ENCODE data around the gene NELFB. TPM values are rescaled to one million over a fixed set of nuclear protein-coding genes. Genes with fewer than 3 reads are reported as not detected.

The NELFB gene
- total RNA-seq, 1 experiment from 2014 or later, result 95.0 TPM

DNA sequence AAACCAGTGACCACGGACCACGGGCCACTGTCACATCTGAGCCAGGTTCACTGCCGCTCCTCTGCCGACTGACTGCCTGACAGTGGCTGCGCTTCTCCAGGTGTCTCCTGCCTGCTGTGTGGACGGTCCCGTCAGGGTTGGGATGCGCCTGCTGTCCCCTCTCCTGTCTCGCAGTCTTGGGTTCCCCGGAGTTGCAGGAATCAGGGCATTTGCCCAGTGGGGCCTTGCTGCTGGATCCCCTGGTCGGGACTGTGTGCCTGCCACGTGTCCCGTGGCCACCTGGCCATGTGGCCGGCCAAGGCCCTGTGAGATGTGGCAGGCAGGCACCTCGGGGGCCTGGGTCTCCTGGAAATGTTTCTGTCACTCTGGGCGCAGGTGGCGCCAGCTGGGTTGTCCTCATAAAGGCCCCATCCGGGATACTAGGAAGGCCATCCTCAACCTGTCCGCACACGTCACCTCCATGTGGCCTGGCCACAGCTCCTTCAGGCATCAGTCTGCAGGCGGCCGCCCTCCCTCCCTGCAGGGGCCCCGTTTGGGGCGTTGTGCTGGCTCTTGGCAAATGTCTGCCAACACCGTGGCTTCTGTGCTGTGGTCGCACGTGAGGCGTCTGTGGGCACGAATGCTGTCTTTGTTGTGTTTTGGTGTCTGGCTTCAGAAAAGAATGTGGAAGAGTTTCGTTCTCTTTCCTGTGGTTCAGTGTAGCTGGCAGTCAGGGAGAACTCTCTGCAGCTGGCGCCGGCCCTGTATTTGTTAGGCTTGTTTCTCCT lies 16.0 kb downstream of the NELFB start:
- H3K36me3 Mint-ChIP-seq, result peaks cover 20% of the 10 kb centered on the region
- H3K4me1 Mint-ChIP-seq, result peaks cover 19% of the 10 kb centered on the region
- TF ChIP-seq FOXJ3 (CRISPR knock-in tag; IDR thresholded peaks at IDR 0.05; ENCODE audit: borderline replicate concordance), result no peak
- TF ChIP-seq, protein P1, sequence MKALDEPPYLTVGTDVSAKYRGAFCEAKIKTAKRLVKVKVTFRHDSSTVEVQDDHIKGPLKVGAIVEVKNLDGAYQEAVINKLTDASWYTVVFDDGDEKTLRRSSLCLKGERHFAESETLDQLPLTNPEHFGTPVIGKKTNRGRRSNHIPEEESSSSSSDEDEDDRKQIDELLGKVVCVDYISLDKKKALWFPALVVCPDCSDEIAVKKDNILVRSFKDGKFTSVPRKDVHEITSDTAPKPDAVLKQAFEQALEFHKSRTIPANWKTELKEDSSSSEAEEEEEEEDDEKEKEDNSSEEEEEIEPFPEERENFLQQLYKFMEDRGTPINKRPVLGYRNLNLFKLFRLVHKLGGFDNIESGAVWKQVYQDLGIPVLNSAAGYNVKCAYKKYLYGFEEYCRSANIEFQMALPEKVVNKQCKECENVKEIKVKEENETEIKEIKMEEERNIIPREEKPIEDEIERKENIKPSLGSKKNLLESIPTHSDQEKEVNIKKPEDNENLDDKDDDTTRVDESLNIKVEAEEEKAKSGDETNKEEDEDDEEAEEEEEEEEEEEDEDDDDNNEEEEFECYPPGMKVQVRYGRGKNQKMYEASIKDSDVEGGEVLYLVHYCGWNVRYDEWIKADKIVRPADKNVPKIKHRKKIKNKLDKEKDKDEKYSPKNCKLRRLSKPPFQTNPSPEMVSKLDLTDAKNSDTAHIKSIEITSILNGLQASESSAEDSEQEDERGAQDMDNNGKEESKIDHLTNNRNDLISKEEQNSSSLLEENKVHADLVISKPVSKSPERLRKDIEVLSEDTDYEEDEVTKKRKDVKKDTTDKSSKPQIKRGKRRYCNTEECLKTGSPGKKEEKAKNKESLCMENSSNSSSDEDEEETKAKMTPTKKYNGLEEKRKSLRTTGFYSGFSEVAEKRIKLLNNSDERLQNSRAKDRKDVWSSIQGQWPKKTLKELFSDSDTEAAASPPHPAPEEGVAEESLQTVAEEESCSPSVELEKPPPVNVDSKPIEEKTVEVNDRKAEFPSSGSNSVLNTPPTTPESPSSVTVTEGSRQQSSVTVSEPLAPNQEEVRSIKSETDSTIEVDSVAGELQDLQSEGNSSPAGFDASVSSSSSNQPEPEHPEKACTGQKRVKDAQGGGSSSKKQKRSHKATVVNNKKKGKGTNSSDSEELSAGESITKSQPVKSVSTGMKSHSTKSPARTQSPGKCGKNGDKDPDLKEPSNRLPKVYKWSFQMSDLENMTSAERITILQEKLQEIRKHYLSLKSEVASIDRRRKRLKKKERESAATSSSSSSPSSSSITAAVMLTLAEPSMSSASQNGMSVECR (CRISPR knock-in tag; IDR thresholded peaks at IDR 0.05; ENCODE audit: borderline replicate concordance), result no peak
- TF ChIP-seq CREM (CRISPR knock-in tag; IDR thresholded peaks at IDR 0.05), result no peak
- TF ChIP-seq EMX1 (CRISPR knock-in tag; IDR thresholded peaks at IDR 0.05), result no peak
- TF ChIP-seq CTCF (IDR thresholded peaks at IDR 0.05), result no peak
- no peak for TF ChIP-seq CBFB (CRISPR knock-in tag; IDR thresholded peaks at IDR 0.05; ENCODE audit: low read depth)
- no peak for TF ChIP-seq RELA (CRISPR knock-in tag; IDR thresholded peaks at IDR 0.05; ENCODE audit: borderline replicate concordance)
- no peak for TF ChIP-seq ZSCAN18 (CRISPR knock-in tag; IDR thresholded peaks at IDR 0.05)
- no peaks in the 10 kb centered on the region for H3K9me3 Mint-ChIP-seq
- ChIA-PET CTCF (interaction anchor here (1.4 to 4.4 kb wide), 2 partner anchors 31 to 34 kb away, joined by 3 to 28 read pairs; partner anchors contain the start of gene NRARP), POLR2A (no interaction called here)
- DNase-seq (ENCODE audit: low spot score), result no peak
- ATAC-seq, result no peak
- H3K27me3 Mint-ChIP-seq (ENCODE audit: low read depth), result no peaks in the 10 kb centered on the region
- no peak overlapping the region; the same call in 1 of the 2 replicates for H3K27ac Mint-ChIP-seq
- no peak overlapping the region for H3K4me3 Mint-ChIP-seq

GRCh38 chr9:137271696-137272076 lies 16.6 kb downstream of the NELFB start:
- ChIA-PET POLR2A (interaction anchor here (1.1 kb wide), 1 partner anchor 31 kb away, joined by 4 read pairs; the partner anchor contains the start of gene TUBB4B), CTCF (interaction anchor here (0.9 to 4.4 kb wide), 4 partner anchors 10 to 37 kb away, joined by 3 to 28 read pairs (median 3); partner anchors contain the start of gene NRARP)
- ATAC-seq, result no peak
- H3K4me1 Mint-ChIP-seq, result peaks cover 21% of the 10 kb centered on the region
- DNase-seq (ENCODE audit: low spot score), result no peak
- no peaks in the 10 kb centered on the region for H3K27me3 Mint-ChIP-seq (ENCODE audit: low read depth)
- H3K9me3 Mint-ChIP-seq, result no peaks in the 10 kb centered on the region
- peaks cover 20% of the 10 kb centered on the region for H3K36me3 Mint-ChIP-seq
- no peak overlapping the region for H3K4me3 Mint-ChIP-seq
- no peak overlapping the region for H3K27ac Mint-ChIP-seq
- TF ChIP-seq FOXP4 (CRISPR knock-in tag; IDR thresholded peaks at IDR 0.05) (no peak), GRHL2 (CRISPR knock-in tag; IDR thresholded peaks at IDR 0.05; ENCODE audit: insufficient replicate concordance, severe bottlenecking) (no peak), ERG (CRISPR knock-in tag; IDR thresholded peaks at IDR 0.05) (no peak), EMX1 (CRISPR knock-in tag; IDR thresholded peaks at IDR 0.05) (no peak), ZSCAN18 (CRISPR knock-in tag; IDR thresholded peaks at IDR 0.05) (no peak), FOXK1 (CRISPR knock-in tag; IDR thresholded peaks at IDR 0.05) (no peak), HMGA2 (CRISPR knock-in tag; IDR thresholded peaks at IDR 0.05) (no peak), MLX (CRISPR knock-in tag; IDR thresholded peaks at IDR 0.05) (no peak), GTF2I (CRISPR knock-in tag; conservative IDR thresholded peaks at IDR 0.05) (no peak)
- TF ChIP-seq, protein P2, sequence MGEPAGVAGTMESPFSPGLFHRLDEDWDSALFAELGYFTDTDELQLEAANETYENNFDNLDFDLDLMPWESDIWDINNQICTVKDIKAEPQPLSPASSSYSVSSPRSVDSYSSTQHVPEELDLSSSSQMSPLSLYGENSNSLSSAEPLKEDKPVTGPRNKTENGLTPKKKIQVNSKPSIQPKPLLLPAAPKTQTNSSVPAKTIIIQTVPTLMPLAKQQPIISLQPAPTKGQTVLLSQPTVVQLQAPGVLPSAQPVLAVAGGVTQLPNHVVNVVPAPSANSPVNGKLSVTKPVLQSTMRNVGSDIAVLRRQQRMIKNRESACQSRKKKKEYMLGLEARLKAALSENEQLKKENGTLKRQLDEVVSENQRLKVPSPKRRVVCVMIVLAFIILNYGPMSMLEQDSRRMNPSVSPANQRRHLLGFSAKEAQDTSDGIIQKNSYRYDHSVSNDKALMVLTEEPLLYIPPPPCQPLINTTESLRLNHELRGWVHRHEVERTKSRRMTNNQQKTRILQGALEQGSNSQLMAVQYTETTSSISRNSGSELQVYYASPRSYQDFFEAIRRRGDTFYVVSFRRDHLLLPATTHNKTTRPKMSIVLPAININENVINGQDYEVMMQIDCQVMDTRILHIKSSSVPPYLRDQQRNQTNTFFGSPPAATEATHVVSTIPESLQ (CRISPR knock-in tag; IDR thresholded peaks at IDR 0.05), result no peak

All from WTC11 (cell line).